Measurements from ENCODE around the gene SHLD1. TPM values are rescaled to one million over a fixed set of nuclear protein-coding genes. Genes with fewer than 3 reads are reported as not detected.

The SHLD1 gene
- polyA plus RNA-seq, 2 donors: 3.4 to 4.9 TPM

DNA sequence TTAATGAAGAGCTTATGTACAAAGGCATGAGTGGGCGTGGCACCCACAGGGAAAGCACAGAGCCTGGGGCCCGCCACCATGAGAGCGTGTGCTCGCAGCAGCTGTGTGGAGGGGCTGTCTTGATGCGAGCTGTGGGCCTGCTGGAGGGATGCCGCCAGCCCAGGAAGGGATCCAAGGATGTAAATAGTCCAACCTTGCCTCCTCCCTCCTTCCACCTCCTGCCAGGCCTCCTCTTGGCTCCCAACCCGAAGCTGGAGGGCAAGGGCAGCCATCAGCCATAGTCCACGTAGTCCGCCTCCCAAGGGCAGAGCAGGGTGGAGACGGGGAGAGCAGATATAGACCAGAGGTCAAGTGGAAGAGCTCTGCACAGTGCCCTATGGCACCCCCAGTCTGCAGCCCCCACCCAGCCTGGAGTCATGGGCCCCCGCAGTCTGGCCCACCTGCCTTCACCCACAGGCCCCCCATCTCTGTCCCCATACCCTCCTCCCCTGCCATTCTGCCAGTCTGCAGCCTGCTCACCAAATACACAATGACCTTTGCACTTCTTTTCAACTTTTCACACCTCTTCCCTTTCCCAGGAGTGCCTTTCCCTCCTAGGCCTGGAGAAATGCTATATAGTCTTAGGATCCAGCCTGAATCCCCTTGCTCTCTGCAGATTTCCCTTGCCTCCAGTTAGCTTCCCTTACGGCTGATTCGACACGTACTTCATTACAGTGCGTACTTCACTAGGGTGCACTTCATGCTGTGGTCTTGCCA, 77.1 kb downstream of the SHLD1 start:
- Histone ChIP-seq H3K9me3 (ENCODE audit: control insufficient read depth in 2 of 2, insufficient read depth in 1 of 2, low read depth in 1 of 2, low read length in 1 of 2) (no peaks in the 10 kb centered on the region), H3K4me3 (ENCODE audit: low read depth in 1 of 2, low read length in 2 of 2) (no peak overlapping the region), H3K27ac (ENCODE audit: low read depth in 2 of 2, low read length in 1 of 2) (no peak overlapping the region), H3K27me3 (ENCODE audit: control insufficient read depth in 1 of 2, insufficient read depth in 2 of 2, low read length in 2 of 2) (no peaks in the 10 kb centered on the region), H3K36me3 (ENCODE audit: control insufficient read depth in 2 of 2, insufficient read depth in 2 of 2, low read length in 1 of 2) (no peaks in the 10 kb centered on the region), H3K4me1 (ENCODE audit: control insufficient read depth in 2 of 2, insufficient read depth in 2 of 2, low read length in 1 of 2) (peaks cover 0 to 3% of the 10 kb centered on the region in 2 donors)
- WGBS, 2 donors: 66 to 76% methylated on average over 15 of the region's 15 CpGs

DNA sequence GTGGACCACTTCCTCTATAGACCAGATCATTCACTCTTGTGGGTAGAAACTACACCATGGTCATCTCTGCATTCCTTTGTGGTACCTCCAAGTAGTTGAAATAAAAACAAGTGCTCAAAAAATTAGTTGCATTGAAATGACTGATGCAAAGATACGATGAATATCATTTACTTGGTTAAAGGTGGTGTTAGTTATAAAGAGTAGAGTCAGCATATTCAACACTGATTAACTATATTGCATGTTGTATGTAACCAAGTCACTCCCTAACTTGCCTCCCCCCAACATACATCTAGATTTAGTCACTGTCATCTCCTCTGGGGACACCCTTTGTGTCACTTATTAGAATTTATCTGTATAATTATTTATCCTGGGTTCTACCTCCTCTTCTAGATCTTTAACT, 77.7 kb downstream of the SHLD1 start:
- 97 to 98% methylated on average over 1 of the region's 1 CpG for WGBS, 2 donors
- Histone ChIP-seq H3K4me1 (ENCODE audit: control insufficient read depth in 2 of 2, insufficient read depth in 2 of 2, low read length in 1 of 2) (peaks cover 0 to 3% of the 10 kb centered on the region in 2 donors), H3K27ac (ENCODE audit: low read depth in 2 of 2, low read length in 1 of 2) (no peak overlapping the region), H3K9me3 (ENCODE audit: control insufficient read depth in 2 of 2, insufficient read depth in 1 of 2, low read depth in 1 of 2, low read length in 1 of 2) (no peaks in the 10 kb centered on the region), H3K27me3 (ENCODE audit: control insufficient read depth in 1 of 2, insufficient read depth in 2 of 2, low read length in 2 of 2) (no peaks in the 10 kb centered on the region), H3K4me3 (ENCODE audit: low read depth in 1 of 2, low read length in 2 of 2) (no peak overlapping the region), H3K36me3 (ENCODE audit: control insufficient read depth in 2 of 2, insufficient read depth in 2 of 2, low read length in 1 of 2) (no peaks in the 10 kb centered on the region)

DNA sequence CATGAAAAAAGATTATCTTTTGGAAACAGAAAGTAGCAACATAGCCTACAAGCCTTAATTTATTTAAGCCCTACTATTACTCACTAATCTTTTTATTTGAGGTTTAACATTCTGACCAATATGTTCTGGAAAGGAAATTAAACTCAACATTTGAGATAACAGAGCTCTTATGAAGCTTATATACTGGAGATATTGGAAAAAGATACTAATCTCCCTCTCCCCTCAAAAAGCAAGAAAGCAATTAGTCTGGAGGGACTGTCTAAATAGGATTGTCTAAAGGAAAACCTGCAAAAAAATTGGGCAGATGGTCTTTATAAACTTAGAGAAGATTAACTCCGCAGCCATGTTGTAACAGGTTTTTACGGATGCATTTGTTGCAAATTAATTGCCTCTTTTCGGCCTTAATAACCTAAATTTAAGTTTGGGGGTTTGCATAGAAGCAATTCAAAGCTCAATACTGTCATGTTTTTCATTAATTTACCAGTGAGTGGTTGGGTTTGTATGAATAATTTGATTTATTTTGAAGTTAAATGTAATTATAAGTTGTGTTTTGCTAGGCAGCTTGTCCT, 79.1 kb downstream of the SHLD1 start:
- Histone ChIP-seq H3K27ac (ENCODE audit: low read depth in 2 of 2, low read length in 1 of 2) (no peak overlapping the region), H3K4me3 (ENCODE audit: low read depth in 1 of 2, low read length in 2 of 2) (no peak overlapping the region)
- 43 to 80% methylated on average over 3 of the region's 3 CpGs for WGBS, 2 donors

DNA sequence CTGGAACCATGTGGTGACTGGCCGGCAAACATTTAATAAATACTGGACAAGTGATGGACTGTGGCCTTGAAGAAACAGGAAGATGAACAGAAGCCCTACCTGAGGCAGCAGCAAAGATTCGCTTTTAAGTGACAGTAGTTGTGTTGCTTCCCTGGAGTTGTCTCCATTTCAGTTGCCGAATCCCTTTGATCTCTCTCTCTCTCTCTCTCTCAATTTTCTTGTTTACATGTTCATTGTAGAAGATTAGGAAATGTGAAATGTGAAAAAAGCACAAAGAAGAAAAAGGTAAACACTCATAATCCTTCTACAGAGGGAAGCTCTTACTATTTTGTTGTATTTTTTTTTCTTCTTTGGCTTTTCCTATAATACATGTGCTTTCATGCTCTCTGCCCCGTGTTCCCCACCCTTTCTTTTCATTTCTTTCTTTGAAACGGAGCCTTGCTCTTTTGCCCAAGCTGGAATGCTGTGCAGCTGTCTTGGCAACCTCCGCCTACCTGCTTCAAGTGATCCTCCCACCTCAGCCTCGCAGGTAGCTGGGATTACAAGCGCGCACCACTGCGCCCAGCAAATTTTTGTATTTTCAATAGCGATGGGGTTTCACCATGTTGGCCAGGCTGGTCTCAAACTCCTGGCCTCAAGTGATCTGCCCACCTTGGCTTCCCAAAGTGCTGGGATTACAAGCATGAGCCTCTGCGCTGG, 81.5 kb downstream of the SHLD1 start:
- Histone ChIP-seq H3K27me3 (ENCODE audit: control insufficient read depth in 1 of 2, insufficient read depth in 2 of 2, low read length in 2 of 2) (no peaks in the 10 kb centered on the region), H3K9me3 (ENCODE audit: control insufficient read depth in 2 of 2, insufficient read depth in 1 of 2, low read depth in 1 of 2, low read length in 1 of 2) (no peaks in the 10 kb centered on the region), H3K27ac (ENCODE audit: low read depth in 2 of 2, low read length in 1 of 2) (no peak overlapping the region), H3K4me1 (ENCODE audit: control insufficient read depth in 2 of 2, insufficient read depth in 2 of 2, low read length in 1 of 2) (peaks cover 3% of the 10 kb centered on the region in 2 donors), H3K4me3 (ENCODE audit: low read depth in 1 of 2, low read length in 2 of 2) (no peak overlapping the region), H3K36me3 (ENCODE audit: control insufficient read depth in 2 of 2, insufficient read depth in 2 of 2, low read length in 1 of 2) (no peaks in the 10 kb centered on the region)
- WGBS, 2 donors: 54 to 70% methylated on average over 12 of the region's 12 CpGs

More for the DNA sequence above, 79.1 kb downstream of the SHLD1 start:
- H3K4me1 ChIP-seq (ENCODE audit: control insufficient read depth in 2 of 2, insufficient read depth in 2 of 2, low read length in 1 of 2): no peaks in the 10 kb centered on the region
- H3K36me3 ChIP-seq (ENCODE audit: control insufficient read depth in 2 of 2, insufficient read depth in 2 of 2, low read length in 1 of 2): no peaks in the 10 kb centered on the region
- no peaks in the 10 kb centered on the region for H3K9me3 ChIP-seq (ENCODE audit: control insufficient read depth in 2 of 2, insufficient read depth in 1 of 2, low read depth in 1 of 2, low read length in 1 of 2)
- no peaks in the 10 kb centered on the region for H3K27me3 ChIP-seq (ENCODE audit: control insufficient read depth in 1 of 2, insufficient read depth in 2 of 2, low read length in 2 of 2)

DNA sequence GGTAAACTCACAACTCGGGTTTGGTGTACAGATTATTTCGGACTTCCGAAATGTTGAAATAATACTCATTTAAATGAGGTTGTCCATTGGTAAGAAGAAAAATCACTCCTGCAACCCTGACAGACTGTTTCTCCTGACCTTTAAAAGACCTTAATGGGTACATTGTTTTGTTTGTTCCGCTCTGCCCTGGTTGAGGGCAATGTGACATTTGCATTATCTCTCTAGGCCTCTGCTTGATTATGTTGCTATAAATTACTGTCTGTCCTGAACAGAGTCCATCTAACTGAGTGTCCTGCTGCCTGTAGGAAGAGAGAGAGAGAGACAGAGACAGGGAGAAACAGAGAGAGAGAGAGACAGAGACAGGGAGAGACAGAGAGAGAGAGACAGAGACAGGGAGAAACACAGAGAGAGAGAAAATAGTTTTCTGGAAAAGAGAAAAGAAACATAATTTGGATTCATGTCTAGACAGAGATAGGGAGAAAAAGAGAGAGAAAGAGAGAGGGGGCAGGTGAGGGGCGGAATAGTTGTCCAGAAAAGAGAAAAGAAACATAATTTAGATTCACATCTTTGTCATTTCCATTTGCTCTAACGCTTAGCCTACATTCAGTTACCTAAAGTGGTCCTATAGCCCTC, 83.2 kb downstream of the SHLD1 start:
- Histone ChIP-seq H3K27ac (ENCODE audit: low read depth in 2 of 2, low read length in 1 of 2) (no peak overlapping the region), H3K9me3 (ENCODE audit: control insufficient read depth in 2 of 2, insufficient read depth in 1 of 2, low read depth in 1 of 2, low read length in 1 of 2) (no peaks in the 10 kb centered on the region), H3K4me3 (ENCODE audit: low read depth in 1 of 2, low read length in 2 of 2) (no peak overlapping the region), H3K27me3 (ENCODE audit: control insufficient read depth in 1 of 2, insufficient read depth in 2 of 2, low read length in 2 of 2) (no peaks in the 10 kb centered on the region), H3K36me3 (ENCODE audit: control insufficient read depth in 2 of 2, insufficient read depth in 2 of 2, low read length in 1 of 2) (no peaks in the 10 kb centered on the region), H3K4me1 (ENCODE audit: control insufficient read depth in 2 of 2, insufficient read depth in 2 of 2, low read length in 1 of 2) (peaks cover 3% of the 10 kb centered on the region in 2 donors)
- WGBS, 2 donors: 93 to 96% methylated on average over 6 of the region's 6 CpGs

DNA sequence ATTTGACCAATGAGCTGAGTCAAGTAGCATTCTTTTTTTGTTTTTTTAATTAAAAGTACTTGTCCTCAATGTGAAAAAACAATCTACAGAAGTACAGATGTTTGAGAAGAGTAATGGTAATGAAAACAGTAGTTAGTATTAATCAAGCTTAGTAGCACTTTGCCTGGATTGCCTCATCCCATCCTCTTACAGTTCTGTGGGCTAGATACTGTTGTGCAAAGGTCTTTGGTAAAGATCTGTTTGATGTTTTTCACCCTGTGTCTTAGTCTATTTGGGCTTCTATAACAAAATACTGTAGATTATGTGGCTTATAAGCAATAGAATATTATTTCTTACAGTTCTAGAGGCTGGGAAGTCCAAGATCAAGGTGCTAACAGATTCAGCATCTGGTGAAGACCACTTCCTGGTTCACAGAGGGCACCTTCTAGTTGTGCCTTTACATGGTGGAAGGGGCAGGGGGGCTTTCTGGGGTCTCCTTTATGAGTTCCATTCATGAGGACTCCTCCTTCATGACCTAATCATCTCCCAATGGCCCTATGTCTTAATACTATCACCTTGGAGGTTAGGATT, 84.3 kb downstream of the SHLD1 start:
- Histone ChIP-seq H3K4me3 (ENCODE audit: low read depth in 1 of 2, low read length in 2 of 2) (no peak overlapping the region), H3K36me3 (ENCODE audit: control insufficient read depth in 2 of 2, insufficient read depth in 2 of 2, low read length in 1 of 2) (no peaks in the 10 kb centered on the region), H3K27me3 (ENCODE audit: control insufficient read depth in 1 of 2, insufficient read depth in 2 of 2, low read length in 2 of 2) (no peaks in the 10 kb centered on the region), H3K9me3 (ENCODE audit: control insufficient read depth in 2 of 2, insufficient read depth in 1 of 2, low read depth in 1 of 2, low read length in 1 of 2) (no peaks in the 10 kb centered on the region), H3K27ac (ENCODE audit: low read depth in 2 of 2, low read length in 1 of 2) (no peak overlapping the region), H3K4me1 (ENCODE audit: control insufficient read depth in 2 of 2, insufficient read depth in 2 of 2, low read length in 1 of 2) (peaks cover 3% of the 10 kb centered on the region in 2 donors)

DNA sequence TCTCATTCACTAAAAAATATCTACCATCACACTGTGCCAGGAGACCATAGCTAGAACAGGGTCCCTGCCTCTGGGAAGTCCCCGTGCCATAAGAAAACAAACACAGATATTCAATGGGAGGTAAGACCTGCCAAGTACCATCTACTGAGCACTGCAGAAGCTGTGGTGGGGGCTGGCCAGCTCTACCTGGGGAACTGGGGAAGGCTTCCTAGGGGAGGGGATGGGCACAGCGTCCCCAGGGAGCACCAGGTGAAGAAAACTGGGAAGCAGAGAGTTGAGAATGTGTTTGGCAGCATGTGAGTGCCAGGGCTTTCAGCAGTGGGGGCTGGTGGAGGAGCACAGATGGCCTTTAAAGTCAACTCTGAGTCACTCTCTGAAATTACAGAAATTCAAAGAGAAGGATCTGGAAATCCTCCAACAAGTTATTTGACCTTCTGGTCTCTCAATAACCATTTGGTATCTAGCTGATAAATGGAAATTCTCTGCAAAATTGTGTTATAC, 85.2 kb downstream of the SHLD1 start:
- Histone ChIP-seq H3K4me3 (ENCODE audit: low read depth in 1 of 2, low read length in 2 of 2) (no peak overlapping the region), H3K4me1 (ENCODE audit: control insufficient read depth in 2 of 2, insufficient read depth in 2 of 2, low read length in 1 of 2) (peaks cover 3% of the 10 kb centered on the region in 2 donors), H3K27ac (ENCODE audit: low read depth in 2 of 2, low read length in 1 of 2) (peak overlapping the region in 1 of 2 donors; percentile 7), H3K9me3 (ENCODE audit: control insufficient read depth in 2 of 2, insufficient read depth in 1 of 2, low read depth in 1 of 2, low read length in 1 of 2) (no peaks in the 10 kb centered on the region), H3K27me3 (ENCODE audit: control insufficient read depth in 1 of 2, insufficient read depth in 2 of 2, low read length in 2 of 2) (no peaks in the 10 kb centered on the region), H3K36me3 (ENCODE audit: control insufficient read depth in 2 of 2, insufficient read depth in 2 of 2, low read length in 1 of 2) (no peaks in the 10 kb centered on the region)
- WGBS, 2 donors: 33 to 41% methylated on average over 2 of the region's 2 CpGs

DNA sequence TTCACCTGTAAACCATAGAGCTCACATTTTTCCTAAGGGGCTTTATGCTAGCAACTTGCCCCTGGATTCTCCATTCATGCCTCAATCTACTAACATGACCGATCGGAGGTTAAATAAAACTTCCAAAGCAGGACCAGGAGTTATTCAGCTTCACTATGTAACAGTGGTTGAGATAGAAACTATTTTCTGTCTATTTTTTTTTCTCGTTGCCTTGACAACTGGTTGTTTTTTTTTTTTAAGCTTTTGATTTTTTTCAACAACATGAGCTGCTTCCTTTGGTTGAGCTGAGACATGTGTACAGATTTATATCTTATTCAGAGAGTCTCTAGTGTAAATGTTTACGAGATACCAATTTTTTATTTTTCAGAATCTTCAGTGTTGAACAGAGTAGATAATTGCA, 85.7 kb downstream of the SHLD1 start:
- no peaks in the 10 kb centered on the region for H3K27me3 ChIP-seq (ENCODE audit: control insufficient read depth in 1 of 2, insufficient read depth in 2 of 2, low read length in 2 of 2)
- no peaks in the 10 kb centered on the region for H3K36me3 ChIP-seq (ENCODE audit: control insufficient read depth in 2 of 2, insufficient read depth in 2 of 2, low read length in 1 of 2)
- H3K27ac ChIP-seq (ENCODE audit: low read depth in 2 of 2, low read length in 1 of 2): no peak overlapping the region
- 30 to 46% methylated on average over 4 of the region's 4 CpGs for WGBS, 2 donors
- H3K4me3 ChIP-seq (ENCODE audit: low read depth in 1 of 2, low read length in 2 of 2): no peak overlapping the region
- H3K4me1 ChIP-seq (ENCODE audit: control insufficient read depth in 2 of 2, insufficient read depth in 2 of 2, low read length in 1 of 2): peaks cover 3% of the 10 kb centered on the region in 2 donors
- no peaks in the 10 kb centered on the region for H3K9me3 ChIP-seq (ENCODE audit: control insufficient read depth in 2 of 2, insufficient read depth in 1 of 2, low read depth in 1 of 2, low read length in 1 of 2)

DNA sequence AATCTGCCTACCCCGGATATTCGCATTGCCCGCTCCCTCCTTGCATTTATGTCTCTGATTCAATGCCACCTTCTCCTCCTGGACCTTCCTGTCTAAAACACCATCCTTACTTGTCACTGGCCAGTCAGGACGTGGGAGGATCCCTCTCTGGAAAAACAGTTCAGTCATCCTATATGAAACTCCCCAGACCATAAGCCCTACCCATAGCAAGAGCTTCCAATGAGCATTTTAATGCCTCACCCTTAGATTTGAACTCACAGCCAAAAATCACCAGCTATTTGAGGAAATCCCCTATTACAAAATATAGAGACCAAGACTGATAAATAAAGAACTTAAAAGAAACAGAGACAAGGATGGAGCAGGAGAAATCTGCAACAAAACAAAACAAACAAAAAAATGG, 86.4 kb downstream of the SHLD1 start:
- H3K9me3 ChIP-seq (ENCODE audit: control insufficient read depth in 2 of 2, insufficient read depth in 1 of 2, low read depth in 1 of 2, low read length in 1 of 2): no peaks in the 10 kb centered on the region
- no peaks in the 10 kb centered on the region for H3K36me3 ChIP-seq (ENCODE audit: control insufficient read depth in 2 of 2, insufficient read depth in 2 of 2, low read length in 1 of 2)
- 86 to 90% methylated on average over 4 of the region's 4 CpGs for WGBS, 2 donors
- H3K27me3 ChIP-seq (ENCODE audit: control insufficient read depth in 1 of 2, insufficient read depth in 2 of 2, low read length in 2 of 2): no peaks in the 10 kb centered on the region
- H3K4me3 ChIP-seq (ENCODE audit: low read depth in 1 of 2, low read length in 2 of 2): no peak overlapping the region
- no peak overlapping the region for H3K27ac ChIP-seq (ENCODE audit: low read depth in 2 of 2, low read length in 1 of 2)
- H3K4me1 ChIP-seq (ENCODE audit: control insufficient read depth in 2 of 2, insufficient read depth in 2 of 2, low read length in 1 of 2): peaks cover 3% of the 10 kb centered on the region in 2 donors
